K562 (cell line): ENCODE results near the gene DCHS2. TPM values are rescaled to one million over a fixed set of nuclear protein-coding genes. Genes with fewer than 3 reads are reported as not detected.

ENCODE experiments used
- BRCA1 ChIP-seq, 2 experiments: fragments of 450-650 bp in 1 of 2; sonication (generic) in 1 of 2; formaldehyde crosslinking in 1 of 2; IDR thresholded peaks; 2 replicates each; pipeline versions ENCODE4 v1.5.0 to v1.6.1; 2017 to 2020; ENCODE audit warnings: mild to moderate bottlenecking in 1 of 2, missing genetic modification reagents in 1 of 2
- CEBPG ChIP-seq, 3 experiments: fragments of 200-800 bp in 1 of 3; sonication (Bioruptor generic) in 1 of 3; sonication (generic) in 1 of 3; formaldehyde crosslinking in 1 of 3; IDR thresholded peaks in 2 of 3; conservative IDR thresholded peaks in 1 of 3; 2 replicates each; pipeline versions ENCODE4 v1.6.1 to v1.8.0; 2016 to 2022; ENCODE audit warnings: missing compliant biosample characterization in 2 of 3, missing genetic modification characterization in 2 of 3, mild to moderate bottlenecking in 1 of 3, missing genetic modification reagents in 1 of 3
- EP300 ChIP-seq: IDR thresholded peaks from 2 replicates; pipeline ENCODE4 v1.6.1; 2012; ENCODE audit warnings: low read length, improper control_type of control experiment
- GABPA ChIP-seq: fragments of 200-800 bp; sonication (Bioruptor generic); conservative IDR thresholded peaks from 2 replicates; pipeline ENCODE4 v1.6.1; 2016; ENCODE audit warnings: low read depth, missing genetic modification characterization, missing compliant biosample characterization
- GTF2E2 ChIP-seq: fragments of 200-800 bp; sonication (Bioruptor generic); IDR thresholded peaks from 2 replicates; pipeline ENCODE4 v1.6.1; 2016; ENCODE audit warnings: missing genetic modification characterization, missing compliant biosample characterization
- HNRNPUL1 ChIP-seq: fragments of 200-400 bp; formaldehyde crosslinking; IDR thresholded peaks from 2 replicates; pipeline ENCODE4 v1.6.1; 2017; ENCODE audit warnings: low read length
- HOXB6 ChIP-seq: fragments of 250-450 bp; sonication (Bioruptor Pico); IDR thresholded peaks from 2 replicates; pipeline ENCODE4 v1.5.1; 2022; ENCODE audit warnings: mild to moderate bottlenecking, borderline replicate concordance
- ID3 ChIP-seq, 2 experiments: fragments of 250-450 bp in 1 of 2; fragments of 450-650 bp in 1 of 2; sonication (Bioruptor Pico) in 1 of 2; IDR thresholded peaks; 2 replicates each; pipeline versions ENCODE4 v1.6.1 to v1.8.0; 2016 to 2021; ENCODE audit warnings: mild to moderate bottlenecking in 2 of 2, moderate library complexity in 2 of 2, missing compliant biosample characterization in 1 of 2, missing genetic modification characterization in 1 of 2
- KDM5B ChIP-seq: fragments of 200-600 bp; sonication (generic); IDR thresholded peaks from 2 replicates; pipeline ENCODE4 v1.6.1; 2012; ENCODE audit warnings: low read depth, mild to moderate bottlenecking, moderate library complexity, low read length, control low read depth, inconsistent platforms; ENCODE audit not compliant: insufficient replicate concordance
- LEF1 ChIP-seq: fragments of 450-650 bp; IDR thresholded peaks from 2 replicates; pipeline ENCODE4 v1.6.1; 2016; ENCODE audit warnings: mild to moderate bottlenecking
- MAFG ChIP-seq: fragments of 450-650 bp; conservative IDR thresholded peaks from 2 replicates; pipeline ENCODE4 v1.6.1; 2016; ENCODE audit warnings: missing genetic modification characterization, missing compliant biosample characterization
- TAF1 ChIP-seq: IDR thresholded peaks from 2 replicates; pipeline ENCODE4 v1.6.1; 2011; ENCODE audit warnings: mild to moderate bottlenecking, low read length, moderate library complexity; ENCODE audit not compliant: insufficient read depth, control insufficient read depth, severe bottlenecking; ENCODE audit errors: extremely low read depth
- TEAD1 ChIP-seq, 2 experiments: fragments of 450-650 bp in 1 of 2; sonication (generic) in 1 of 2; formaldehyde crosslinking; IDR thresholded peaks; 2 replicates each; pipeline versions ENCODE4 v1.4.0 to v1.8.0; 2020 to 2022; ENCODE audit warnings: mild to moderate bottlenecking in 2 of 2, missing genetic modification reagents in 1 of 2
- THAP7 ChIP-seq: fragments of 250-450 bp; sonication (Bioruptor Pico); IDR thresholded peaks from 2 replicates; pipeline ENCODE4 v1.5.0; 2021
- TRIM28 ChIP-seq: fragments of 450-650 bp; IDR thresholded peaks from 2 replicates; pipeline ENCODE4 v1.6.1; 2017
- ZNF134 ChIP-seq: fragments of 250-450 bp; sonication (Bioruptor Pico); conservative IDR thresholded peaks from 2 replicates; pipeline ENCODE4 v1.4.0; 2020
- ZNF239 ChIP-seq: fragments of 250-450 bp; sonication (Bioruptor Pico); IDR thresholded peaks from 2 replicates; pipeline ENCODE4 v1.4.0; 2020; ENCODE audit warnings: mild to moderate bottlenecking
- ZNF398 ChIP-seq: fragments of 250-450 bp; sonication (Bioruptor Pico); IDR thresholded peaks from 2 replicates; pipeline ENCODE4 v1.8.0; 2021; ENCODE audit warnings: moderate library complexity, mild to moderate bottlenecking, inconsistent platforms
- ZNF57 ChIP-seq: fragments of 450-650 bp; formaldehyde crosslinking; IDR thresholded peaks from 2 replicates; pipeline ENCODE4 v1.4.0; 2020; ENCODE audit warnings: mild to moderate bottlenecking, moderate library complexity
- ZNF583 ChIP-seq: fragments of 250-450 bp; sonication (Bioruptor Pico); IDR thresholded peaks from 2 replicates; pipeline ENCODE4 v1.4.0; 2020
- ZNF780A ChIP-seq: fragments of 250-450 bp; sonication (Bioruptor Pico); IDR thresholded peaks from 2 replicates; pipeline ENCODE4 v1.5.0; 2021; ENCODE audit warnings: mild to moderate bottlenecking
- polyA plus RNA-seq, 8 experiments: library from polyadenylated mRNA; depleted of rRNA in 4 of 8; stranded (reverse) in 5 of 8; unstranded in 3 of 8; fragments of >200 nt; fragmentation: Nextera tagmentation in 2 of 8; fragmentation: Illumina TruSeq in 1 of 8; extraction: Ambion mirVana in 2 of 8; extraction: Trizol in 1 of 8; gene quantifications; 2 replicates each; pipeline versions ENCODE4 v1.2.1 to v1.2.3, GENCODE V29; 2011 to 2014; ENCODE audit warnings: inconsistent platforms in 1 of 8, missing spikeins in 1 of 8
- total RNA-seq, 7 experiments: library from RNA; depleted of rRNA in 6 of 7; stranded (reverse); fragments of >200 nt in 6 of 7; fragmentation: Illumina TruSeq in 2 of 7; extraction: Trizol in 2 of 7; gene quantifications; 2 replicates each; pipeline versions ENCODE4 v1.2.1 to v1.2.3, GENCODE V29; 2011 to 2021; ENCODE audit warnings: low replicate concordance in 1 of 7
- TF ChIP-seq, protein P1 (sequence below), 2 experiments: fragments of 450-650 bp; IDR thresholded peaks; 2 replicates each; pipeline ENCODE4 v1.6.1; 2016
- TF ChIP-seq, protein P2 (sequence below): fragments of 450-650 bp; conservative IDR thresholded peaks from 2 replicates; pipeline ENCODE4 v1.6.1; 2016; ENCODE audit warnings: missing genetic modification characterization, low read depth, mild to moderate bottlenecking, missing compliant biosample characterization, moderate library complexity

Gene DCHS2
- total and polyA plus RNA-seq, 9 of the 15 experiments (the other 6 are each of a cell fraction or from before 2014, with no cell fraction given), result 0.49 to 7.1 (median 5.3) TPM

DNA sequence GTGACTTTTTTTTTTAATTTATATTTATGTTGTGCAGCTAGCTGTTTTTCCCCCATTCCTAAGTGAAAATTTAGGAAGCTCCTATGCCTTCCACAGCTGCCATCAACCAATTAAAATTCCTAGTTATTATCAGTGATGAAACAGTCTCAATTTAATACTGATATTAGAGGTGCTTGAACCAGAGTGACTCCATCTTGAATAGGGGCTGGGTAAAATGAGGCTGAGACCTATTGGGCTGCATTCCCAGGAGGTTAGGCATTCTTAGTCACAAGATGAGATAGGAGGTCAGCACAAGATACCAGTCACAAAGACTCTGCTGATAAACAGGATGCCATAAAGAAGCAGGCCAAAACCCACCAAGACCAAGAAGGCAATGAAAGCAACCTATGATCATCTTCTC, 136.7 kb downstream of the DCHS2 start (continued):
- TF ChIP-seq HOXB6 (CRISPR knock-in tag), result no peak
- TF ChIP-seq ZNF583 (CRISPR knock-in tag), result no peak
- no peak for TF ChIP-seq ZNF398 (CRISPR knock-in tag)
- no peak for TF ChIP-seq HNRNPUL1
- no peak for TF ChIP-seq GABPA (tag)
- peak in 1 of 2 experiments; percentile 53; a peak in 1 of 4 replicates for TF ChIP-seq TEAD1 (CRISPR knock-in tag; IDR thresholded peaks at IDR 0.05)
- TF ChIP-seq TAF1, result no peak
- no peak for TF ChIP-seq ZNF57 (CRISPR knock-in tag)
- TF ChIP-seq ZNF134 (CRISPR knock-in tag), result no peak
- no peak for TF ChIP-seq CEBPG (CRISPR knock-in tag; IDR thresholded peaks at IDR 0.05)
- TF ChIP-seq CEBPG (tag; conservative IDR thresholded peaks at IDR 0.05 in 1 of 2, IDR thresholded peaks at IDR 0.05 in 1 of 2), result no peak
- no peak for TF ChIP-seq THAP7 (CRISPR knock-in tag)
- peak; percentile 59 for TF ChIP-seq ZNF239 (CRISPR knock-in tag)
- TF ChIP-seq TRIM28, result no peak
- no peak for TF ChIP-seq LEF1
- no peak for TF ChIP-seq KDM5B
- TF ChIP-seq, protein P1, sequence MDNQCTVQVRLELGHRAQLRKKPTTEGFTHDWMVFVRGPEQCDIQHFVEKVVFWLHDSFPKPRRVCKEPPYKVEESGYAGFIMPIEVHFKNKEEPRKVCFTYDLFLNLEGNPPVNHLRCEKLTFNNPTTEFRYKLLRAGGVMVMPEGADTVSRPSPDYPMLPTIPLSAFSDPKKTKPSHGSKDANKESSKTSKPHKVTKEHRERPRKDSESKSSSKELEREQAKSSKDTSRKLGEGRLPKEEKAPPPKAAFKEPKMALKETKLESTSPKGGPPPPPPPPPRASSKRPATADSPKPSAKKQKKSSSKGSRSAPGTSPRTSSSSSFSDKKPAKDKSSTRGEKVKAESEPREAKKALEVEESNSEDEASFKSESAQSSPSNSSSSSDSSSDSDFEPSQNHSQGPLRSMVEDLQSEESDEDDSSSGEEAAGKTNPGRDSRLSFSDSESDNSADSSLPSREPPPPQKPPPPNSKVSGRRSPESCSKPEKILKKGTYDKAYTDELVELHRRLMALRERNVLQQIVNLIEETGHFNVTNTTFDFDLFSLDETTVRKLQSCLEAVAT (IDR thresholded peaks at IDR 0.05), result no peak
- no peak for TF ChIP-seq EP300
- TF ChIP-seq ZNF780A (CRISPR knock-in tag), result no peak
- TF ChIP-seq, protein P2, sequence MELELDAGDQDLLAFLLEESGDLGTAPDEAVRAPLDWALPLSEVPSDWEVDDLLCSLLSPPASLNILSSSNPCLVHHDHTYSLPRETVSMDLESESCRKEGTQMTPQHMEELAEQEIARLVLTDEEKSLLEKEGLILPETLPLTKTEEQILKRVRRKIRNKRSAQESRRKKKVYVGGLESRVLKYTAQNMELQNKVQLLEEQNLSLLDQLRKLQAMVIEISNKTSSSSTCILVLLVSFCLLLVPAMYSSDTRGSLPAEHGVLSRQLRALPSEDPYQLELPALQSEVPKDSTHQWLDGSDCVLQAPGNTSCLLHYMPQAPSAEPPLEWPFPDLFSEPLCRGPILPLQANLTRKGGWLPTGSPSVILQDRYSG (tag), result 0 out of 2 replicates have a peak, but pooled peaks have one; percentile 61
- no peak for TF ChIP-seq ID3 (CRISPR knock-in tag; IDR thresholded peaks at IDR 0.05)
- no peak for TF ChIP-seq ID3 (tag; IDR thresholded peaks at IDR 0.05)
- no peak for TF ChIP-seq MAFG (tag)
- no peak for TF ChIP-seq GTF2E2
- TF ChIP-seq BRCA1 (IDR thresholded peaks at IDR 0.05), result no peak
- TF ChIP-seq BRCA1 (CRISPR knock-in tag; IDR thresholded peaks at IDR 0.05), result no peak
